Osteocyte (in vitro differentiated cells): Measurements from ENCODE around the gene HLA-B. TPM values are rescaled to one million over a fixed set of nuclear protein-coding genes. Genes with fewer than 3 reads are reported as not detected.

Experiments
- DNase-seq: peaks from one replicate; pipeline ENCODE4 v3.0.0; 2021; ENCODE audit warnings: mixed read lengths; ENCODE audit not compliant: unreplicated experiment; ENCODE audit errors: extremely low spot score
- H3K27ac Mint-ChIP-seq: one replicate; pipeline ENCODE4 v1.8.0; 2021; ENCODE audit warnings: mild to moderate bottlenecking, mixed read lengths; ENCODE audit not compliant: unreplicated experiment
- H3K27me3 Mint-ChIP-seq: one replicate; pipeline ENCODE4 v1.8.0; 2021; ENCODE audit warnings: mixed read lengths; ENCODE audit not compliant: unreplicated experiment
- H3K36me3 Mint-ChIP-seq: one replicate; pipeline ENCODE4 v1.8.0; 2021; ENCODE audit warnings: mixed read lengths; ENCODE audit not compliant: unreplicated experiment
- H3K4me1 Mint-ChIP-seq: one replicate; pipeline ENCODE4 v1.8.0; 2021; ENCODE audit warnings: mixed read lengths; ENCODE audit not compliant: unreplicated experiment
- H3K4me3 Mint-ChIP-seq: one replicate; pipeline ENCODE4 v1.8.0; 2021; ENCODE audit warnings: mild to moderate bottlenecking, moderate library complexity, mixed read lengths; ENCODE audit not compliant: unreplicated experiment
- H3K9me3 Mint-ChIP-seq: one replicate; pipeline ENCODE4 v1.8.0; 2021; ENCODE audit warnings: mixed read lengths; ENCODE audit not compliant: unreplicated experiment
- total RNA-seq: library from RNA; stranded (reverse); gene quantifications from 2 replicates; pipeline ENCODE4 v1.2.1, GENCODE V29; 2021
- TF ChIP-seq, protein P1 (sequence below): fragments of 200-600 bp; sonication (generic); IDR thresholded peaks from 2 replicates; pipeline ENCODE4 v1.5.0; 2021; ENCODE audit warnings: antibody characterized with exemption, mild to moderate bottlenecking, moderate library complexity

HLA-B gene
- total RNA-seq, 1 donor from 2014 or later = 642 TPM

DNA sequence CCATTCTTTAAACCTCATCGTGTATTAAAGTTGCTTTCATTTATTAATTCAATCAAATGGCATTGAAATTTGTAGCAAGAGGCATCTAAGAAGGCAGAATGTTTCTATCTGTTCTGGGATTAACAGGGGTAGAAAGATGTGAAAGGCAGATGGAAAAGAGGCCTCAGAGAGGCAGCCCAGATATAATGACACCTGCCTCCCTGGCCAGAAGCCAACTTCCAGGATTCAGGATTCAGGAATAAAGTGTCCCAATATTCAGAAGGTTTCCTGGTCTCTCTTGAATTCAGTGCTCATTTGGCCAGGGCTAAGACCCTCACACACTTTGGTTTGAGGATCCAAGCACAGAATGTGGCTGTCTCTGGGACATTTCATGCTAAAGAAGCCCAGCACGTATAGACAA is 39.9 kb downstream of the HLA-B start:
- Mint-ChIP-seq H3K36me3 (no peaks in the 10 kb centered on the region), H3K9me3 (no peaks in the 10 kb centered on the region), H3K4me1 (no peaks in the 10 kb centered on the region), H3K27ac (no peak overlapping the region), H3K4me3 (no peak overlapping the region), H3K27me3 (peaks cover 83% of the 10 kb centered on the region)
- TF ChIP-seq, protein P1, sequence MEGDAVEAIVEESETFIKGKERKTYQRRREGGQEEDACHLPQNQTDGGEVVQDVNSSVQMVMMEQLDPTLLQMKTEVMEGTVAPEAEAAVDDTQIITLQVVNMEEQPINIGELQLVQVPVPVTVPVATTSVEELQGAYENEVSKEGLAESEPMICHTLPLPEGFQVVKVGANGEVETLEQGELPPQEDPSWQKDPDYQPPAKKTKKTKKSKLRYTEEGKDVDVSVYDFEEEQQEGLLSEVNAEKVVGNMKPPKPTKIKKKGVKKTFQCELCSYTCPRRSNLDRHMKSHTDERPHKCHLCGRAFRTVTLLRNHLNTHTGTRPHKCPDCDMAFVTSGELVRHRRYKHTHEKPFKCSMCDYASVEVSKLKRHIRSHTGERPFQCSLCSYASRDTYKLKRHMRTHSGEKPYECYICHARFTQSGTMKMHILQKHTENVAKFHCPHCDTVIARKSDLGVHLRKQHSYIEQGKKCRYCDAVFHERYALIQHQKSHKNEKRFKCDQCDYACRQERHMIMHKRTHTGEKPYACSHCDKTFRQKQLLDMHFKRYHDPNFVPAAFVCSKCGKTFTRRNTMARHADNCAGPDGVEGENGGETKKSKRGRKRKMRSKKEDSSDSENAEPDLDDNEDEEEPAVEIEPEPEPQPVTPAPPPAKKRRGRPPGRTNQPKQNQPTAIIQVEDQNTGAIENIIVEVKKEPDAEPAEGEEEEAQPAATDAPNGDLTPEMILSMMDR = no peak
- no peak for DNase-seq

DNA sequence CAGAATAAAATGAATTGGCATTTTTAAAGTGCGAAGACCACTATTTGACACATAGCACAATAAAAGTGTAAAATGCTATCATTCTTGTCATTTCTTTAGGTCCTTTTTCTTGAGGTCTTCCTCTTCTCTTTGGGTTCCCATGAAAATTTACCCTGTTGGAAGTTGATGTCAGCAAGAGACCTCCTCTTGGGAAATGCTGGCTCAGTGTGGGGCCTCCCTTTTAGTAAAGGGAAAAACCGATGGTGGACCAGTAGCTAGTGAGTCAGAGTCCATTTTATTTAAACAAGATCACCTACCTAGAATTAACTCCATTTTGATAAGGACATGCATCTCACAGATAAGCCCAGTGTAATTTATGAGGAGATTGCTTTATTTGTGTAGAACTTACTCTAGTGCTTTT is 47.3 kb downstream of the HLA-B start:
- TF ChIP-seq, protein P1 = no peak
- no peak for DNase-seq
- Mint-ChIP-seq H3K36me3 (no peaks in the 10 kb centered on the region), H3K27me3 (peaks cover 36% of the 10 kb centered on the region), H3K4me3 (no peak overlapping the region), H3K4me1 (no peaks in the 10 kb centered on the region), H3K9me3 (no peaks in the 10 kb centered on the region), H3K27ac (no peak overlapping the region)

DNA sequence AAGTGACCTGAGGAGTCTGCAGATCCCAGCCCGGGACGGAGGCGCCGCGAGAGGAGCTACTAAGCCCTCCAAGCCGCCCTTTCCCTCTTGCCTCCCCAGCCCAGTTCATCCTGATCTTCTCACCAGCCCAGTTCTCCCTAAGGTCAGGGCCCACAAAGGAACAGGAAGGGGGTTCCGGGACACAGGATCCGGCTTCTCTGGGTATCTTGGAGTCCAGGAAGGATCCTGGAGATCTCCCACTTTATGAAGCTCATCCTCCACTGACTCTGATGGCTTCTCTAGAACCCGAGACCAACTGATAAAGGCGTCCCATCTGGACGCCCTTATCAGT is 48.2 kb downstream of the HLA-B start:
- Mint-ChIP-seq H3K36me3 (no peaks in the 10 kb centered on the region), H3K27ac (no peak overlapping the region), H3K27me3 (peaks cover 36% of the 10 kb centered on the region), H3K9me3 (no peaks in the 10 kb centered on the region), H3K4me1 (no peaks in the 10 kb centered on the region), H3K4me3 (no peak overlapping the region)
- DNase-seq = no peak
- TF ChIP-seq, protein P1 = no peak

DNA sequence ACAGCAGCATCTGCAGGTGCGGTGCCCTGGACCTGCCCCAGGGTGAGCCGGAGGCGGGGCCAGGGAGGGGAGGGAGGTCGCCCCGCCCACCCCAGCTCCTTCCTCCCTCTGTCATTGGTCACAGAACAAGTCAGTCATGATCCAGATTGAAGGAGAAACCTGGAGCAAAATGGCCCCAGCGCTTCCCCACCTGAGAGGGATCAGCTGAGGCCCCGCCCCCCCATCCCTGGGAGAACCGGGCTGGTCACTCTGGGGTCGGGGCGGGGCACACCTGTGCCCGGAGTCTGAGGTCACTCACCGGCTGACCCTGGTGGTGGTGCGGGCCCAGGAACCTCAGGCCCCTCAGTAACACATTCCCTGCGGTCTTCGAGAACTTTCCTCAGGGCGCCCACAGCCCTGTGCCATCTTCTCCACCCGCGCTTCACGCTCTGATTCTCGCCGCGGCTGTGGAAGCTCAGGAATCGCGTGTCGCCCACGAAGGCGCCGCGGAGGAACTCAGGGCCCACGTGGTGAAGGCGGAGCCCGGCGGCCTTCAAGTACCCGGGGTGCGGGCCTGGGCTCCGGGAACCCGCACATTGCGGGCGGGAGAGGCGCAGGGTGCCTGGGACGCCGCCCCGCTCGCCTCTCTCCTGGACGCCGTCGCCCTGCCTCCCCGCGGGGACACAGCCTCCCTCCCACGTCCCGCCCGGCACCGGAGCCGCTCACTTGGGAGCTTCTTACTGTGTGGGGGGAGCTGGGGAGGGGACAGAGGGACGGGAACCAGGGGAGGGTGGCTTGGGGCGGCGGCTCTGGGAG is 48.7 kb downstream of the HLA-B start:
- TF ChIP-seq, protein P1 = no peak
- no peak overlapping the region for H3K4me3 Mint-ChIP-seq
- no peak for DNase-seq
- H3K27ac Mint-ChIP-seq = no peak overlapping the region
- no peaks in the 10 kb centered on the region for H3K36me3 Mint-ChIP-seq
- H3K4me1 Mint-ChIP-seq = no peaks in the 10 kb centered on the region
- peaks cover 36% of the 10 kb centered on the region for H3K27me3 Mint-ChIP-seq
- no peaks in the 10 kb centered on the region for H3K9me3 Mint-ChIP-seq

DNA sequence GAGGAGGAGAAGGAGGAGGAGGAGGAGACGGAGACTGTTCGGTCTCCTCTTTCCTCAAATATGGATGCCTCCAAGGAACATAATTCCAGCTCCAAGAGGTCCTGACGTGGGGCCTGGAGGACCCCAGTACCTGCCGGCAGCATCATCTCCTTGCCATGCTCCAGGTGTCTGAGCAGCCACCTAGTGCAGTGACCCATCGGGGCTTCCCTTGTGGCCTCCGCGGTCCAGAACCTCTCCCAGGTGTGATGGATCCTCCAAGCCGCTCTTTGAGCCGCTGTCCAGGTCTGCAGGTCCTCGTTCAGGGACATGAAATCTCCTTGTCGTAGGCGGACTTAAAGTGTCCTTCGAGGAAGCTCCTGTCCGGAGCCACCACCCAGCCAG is 49.3 kb downstream of the HLA-B start:
- Mint-ChIP-seq H3K27me3 (peaks cover 35% of the 10 kb centered on the region), H3K27ac (no peak overlapping the region), H3K4me3 (no peak overlapping the region), H3K36me3 (no peaks in the 10 kb centered on the region), H3K9me3 (no peaks in the 10 kb centered on the region), H3K4me1 (no peaks in the 10 kb centered on the region)
- TF ChIP-seq, protein P1 = no peak
- DNase-seq = no peak
